ENCODE results near the gene CMTM2. TPM values are rescaled to one million over a fixed set of nuclear protein-coding genes. Genes with fewer than 3 reads are reported as not detected.

Gene CMTM2
- total RNA-seq, 1 experiment from 2014 or later, result not detected

DNA sequence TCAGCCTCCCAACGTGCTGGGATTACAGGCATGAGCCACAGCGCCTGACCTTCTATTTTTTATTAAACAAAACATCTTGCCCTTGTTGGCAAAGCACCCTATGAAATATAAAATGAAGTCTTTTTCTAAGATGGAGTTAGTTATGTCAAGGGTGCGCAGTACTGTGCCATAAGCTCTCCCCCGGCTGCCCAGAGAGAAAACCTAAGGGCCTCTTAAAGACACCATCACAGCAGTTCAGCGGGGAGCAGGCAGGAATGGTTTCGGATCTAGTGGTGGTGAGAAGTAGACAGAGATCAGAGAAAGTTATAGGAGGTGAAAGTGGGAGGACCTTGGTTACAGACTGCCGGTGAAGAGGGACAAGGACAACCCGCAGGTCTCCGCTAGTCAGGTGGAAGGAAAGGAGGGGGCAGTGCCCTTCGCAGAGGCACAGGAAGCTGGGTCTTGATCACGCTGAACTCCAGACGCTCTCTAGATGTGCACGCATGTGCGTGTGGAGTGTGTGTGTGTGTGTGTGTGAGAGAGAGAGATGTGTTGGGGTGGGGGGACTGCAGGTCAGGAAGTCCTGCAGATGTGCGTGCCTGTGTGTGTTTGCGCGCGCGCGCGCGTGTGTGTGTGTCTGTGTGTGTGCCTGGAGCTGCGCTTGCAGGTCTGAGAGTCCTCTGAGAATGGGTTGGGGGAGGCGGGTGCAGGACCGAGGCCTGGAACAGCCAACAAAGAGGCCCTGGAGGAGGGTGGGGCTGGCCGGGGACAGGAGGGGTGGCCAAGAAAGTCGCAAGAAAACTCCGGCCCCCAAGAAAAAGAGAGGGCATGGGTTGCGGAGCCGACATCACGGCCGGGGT is 24.5 kb downstream of the CMTM2 start:
- no peak for DNase-seq (ENCODE audit: low read depth, low spot score)
- no peaks in the 10 kb centered on the region; the same call in 1 of the 2 replicates for H3K36me3 ChIP-seq (ENCODE audit: control insufficient read depth, insufficient read depth, low read length)
- BruUV-seq (replicated peaks), result no TSS peak
- CTCF ChIA-PET, result interaction anchor here (0.6 kb wide), 1 partner anchor 13 kb away, joined by 3 read pairs; no protein-coding TSS in a partner anchor
- peaks cover 19% of the 10 kb centered on the region for H3K4me1 ChIP-seq (ENCODE audit: control insufficient read depth, insufficient read depth, low read length)
- peak overlapping the region; percentile 60 to 69 for H3K4me3 ChIP-seq (ENCODE audit: low read depth in 2 of 2, low read length in 2 of 2)
- ATAC-seq, result peak; percentile 69
- no peak for TF ChIP-seq POLR2AphosphoS5 (IDR thresholded peaks at IDR 0.05; ENCODE audit: low read depth, low read length)
- 0 out of 2 replicates have a peak, but pooled peaks have one; percentile 22 for TF ChIP-seq SIN3A (IDR thresholded peaks at IDR 0.05; ENCODE audit: borderline replicate concordance, insufficient read depth, low read depth, low read length)
- in situ Hi-C loops (cut with HindIII; ENCODE audit: low pct_unique_long_range_greater_than_20kb, low sequenced_read_pairs) (no loop called here), intact Hi-C loops (cut with micrococcal nuclease; ENCODE audit: unreplicated experiment) (loop anchor here (10.0 kb wide), 1 partner anchor 199 kb away; no protein-coding TSS in a partner anchor)
- no peaks in the 10 kb centered on the region for H3K9me3 ChIP-seq (ENCODE audit: control insufficient read depth, insufficient read depth, low read depth, low read length)
- H3K27me3 ChIP-seq (ENCODE audit: control insufficient read depth, insufficient read depth, low read length), result no peaks in the 10 kb centered on the region
- H3K27ac ChIP-seq (ENCODE audit: low read length), result peak overlapping the region; percentile 69
- POLR2A ChIA-PET, result interaction anchor here (0.6 kb wide), 1 partner anchor 99 kb away, joined by 7 read pairs; no protein-coding TSS in a partner anchor

DNA sequence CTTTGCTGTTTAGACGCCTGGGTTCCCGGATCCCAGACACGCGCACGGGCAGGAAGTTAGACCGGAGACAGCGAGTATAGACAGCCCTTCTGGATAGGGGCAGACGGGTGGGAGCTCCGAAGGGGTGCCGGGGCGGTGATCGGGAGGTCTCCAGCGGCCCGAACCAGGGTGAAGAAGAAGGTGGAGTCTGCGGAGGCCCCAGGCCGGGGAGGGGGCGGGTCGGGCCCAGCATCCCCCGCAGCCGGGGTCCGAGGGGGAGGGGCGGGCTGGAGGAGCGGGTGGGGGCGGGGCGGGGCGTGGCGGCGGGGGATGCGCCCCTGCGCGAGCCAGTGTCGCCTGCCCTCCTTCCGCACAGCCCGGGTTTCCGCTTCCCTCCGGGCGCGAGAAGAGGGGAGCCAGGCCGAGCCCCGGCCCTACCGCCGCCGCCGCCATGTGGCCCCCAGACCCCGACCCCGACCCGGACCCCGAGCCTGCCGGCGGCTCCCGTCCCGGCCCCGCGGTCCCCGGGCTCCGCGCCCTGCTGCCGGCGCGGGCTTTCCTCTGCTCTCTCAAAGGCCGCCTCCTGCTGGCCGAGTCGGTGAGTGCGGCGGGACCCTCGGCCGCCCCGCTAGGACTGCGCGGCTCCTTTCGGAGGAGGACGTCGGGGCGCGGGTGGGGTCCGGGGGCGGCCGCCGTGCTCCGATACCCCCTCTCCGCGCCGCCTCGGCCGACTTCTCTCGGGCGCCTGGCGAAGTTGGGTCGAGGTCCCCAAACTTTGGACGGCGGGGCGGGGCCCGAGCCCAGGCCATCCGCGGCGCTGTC is 25.3 kb downstream of the CMTM2 start, which contains the start of gene CMTM3:
CMTM3 (plus strand) TSS at position 329 of the 801 bp plus-strand sequence; CDS start at position 431, 102 bp downstream.
- ChIA-PET POLR2A (no interaction called here), CTCF (interaction anchor here (0.6 kb wide), 1 partner anchor 14 kb away, joined by 3 read pairs; no protein-coding TSS in a partner anchor)
- intact Hi-C loops (cut with micrococcal nuclease; ENCODE audit: unreplicated experiment), result loop anchor here (10.0 kb wide), 1 partner anchor 200 kb away; no protein-coding TSS in a partner anchor
- DNase-seq (ENCODE audit: low read depth, low spot score) (no peak), ATAC-seq (peak; percentile 75)
- in situ Hi-C loops (cut with HindIII; ENCODE audit: low pct_unique_long_range_greater_than_20kb, low sequenced_read_pairs), result no loop called here
- Histone ChIP-seq H3K36me3 (ENCODE audit: control insufficient read depth, insufficient read depth, low read length) (no peaks in the 10 kb centered on the region; the same call in 1 of the 2 replicates), H3K27me3 (ENCODE audit: control insufficient read depth, insufficient read depth, low read length) (no peaks in the 10 kb centered on the region), H3K4me1 (ENCODE audit: control insufficient read depth, insufficient read depth, low read length) (peaks cover 21% of the 10 kb centered on the region), H3K9me3 (ENCODE audit: control insufficient read depth, insufficient read depth, low read depth, low read length) (no peaks in the 10 kb centered on the region), H3K4me3 (ENCODE audit: low read depth in 2 of 2, low read length in 2 of 2) (peak within 1 kb of the TSS; percentile 60 to 69), H3K27ac (ENCODE audit: low read length) (peak within 1 kb of the TSS; percentile 69)
- no TSS peak for BruUV-seq (replicated peaks)
- TF ChIP-seq SIN3A (IDR thresholded peaks at IDR 0.05; ENCODE audit: borderline replicate concordance, insufficient read depth, low read depth, low read length), result 0 out of 2 replicates have a peak, but pooled peaks have one; percentile 33
- TF ChIP-seq, protein P1, sequence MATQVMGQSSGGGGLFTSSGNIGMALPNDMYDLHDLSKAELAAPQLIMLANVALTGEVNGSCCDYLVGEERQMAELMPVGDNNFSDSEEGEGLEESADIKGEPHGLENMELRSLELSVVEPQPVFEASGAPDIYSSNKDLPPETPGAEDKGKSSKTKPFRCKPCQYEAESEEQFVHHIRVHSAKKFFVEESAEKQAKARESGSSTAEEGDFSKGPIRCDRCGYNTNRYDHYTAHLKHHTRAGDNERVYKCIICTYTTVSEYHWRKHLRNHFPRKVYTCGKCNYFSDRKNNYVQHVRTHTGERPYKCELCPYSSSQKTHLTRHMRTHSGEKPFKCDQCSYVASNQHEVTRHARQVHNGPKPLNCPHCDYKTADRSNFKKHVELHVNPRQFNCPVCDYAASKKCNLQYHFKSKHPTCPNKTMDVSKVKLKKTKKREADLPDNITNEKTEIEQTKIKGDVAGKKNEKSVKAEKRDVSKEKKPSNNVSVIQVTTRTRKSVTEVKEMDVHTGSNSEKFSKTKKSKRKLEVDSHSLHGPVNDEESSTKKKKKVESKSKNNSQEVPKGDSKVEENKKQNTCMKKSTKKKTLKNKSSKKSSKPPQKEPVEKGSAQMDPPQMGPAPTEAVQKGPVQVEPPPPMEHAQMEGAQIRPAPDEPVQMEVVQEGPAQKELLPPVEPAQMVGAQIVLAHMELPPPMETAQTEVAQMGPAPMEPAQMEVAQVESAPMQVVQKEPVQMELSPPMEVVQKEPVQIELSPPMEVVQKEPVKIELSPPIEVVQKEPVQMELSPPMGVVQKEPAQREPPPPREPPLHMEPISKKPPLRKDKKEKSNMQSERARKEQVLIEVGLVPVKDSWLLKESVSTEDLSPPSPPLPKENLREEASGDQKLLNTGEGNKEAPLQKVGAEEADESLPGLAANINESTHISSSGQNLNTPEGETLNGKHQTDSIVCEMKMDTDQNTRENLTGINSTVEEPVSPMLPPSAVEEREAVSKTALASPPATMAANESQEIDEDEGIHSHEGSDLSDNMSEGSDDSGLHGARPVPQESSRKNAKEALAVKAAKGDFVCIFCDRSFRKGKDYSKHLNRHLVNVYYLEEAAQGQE (IDR thresholded peaks at IDR 0.05; ENCODE audit: insufficient read depth in 1 of 2, low read depth in 2 of 2, low read length in 1 of 2), result no peak
- TF ChIP-seq, protein P2, sequence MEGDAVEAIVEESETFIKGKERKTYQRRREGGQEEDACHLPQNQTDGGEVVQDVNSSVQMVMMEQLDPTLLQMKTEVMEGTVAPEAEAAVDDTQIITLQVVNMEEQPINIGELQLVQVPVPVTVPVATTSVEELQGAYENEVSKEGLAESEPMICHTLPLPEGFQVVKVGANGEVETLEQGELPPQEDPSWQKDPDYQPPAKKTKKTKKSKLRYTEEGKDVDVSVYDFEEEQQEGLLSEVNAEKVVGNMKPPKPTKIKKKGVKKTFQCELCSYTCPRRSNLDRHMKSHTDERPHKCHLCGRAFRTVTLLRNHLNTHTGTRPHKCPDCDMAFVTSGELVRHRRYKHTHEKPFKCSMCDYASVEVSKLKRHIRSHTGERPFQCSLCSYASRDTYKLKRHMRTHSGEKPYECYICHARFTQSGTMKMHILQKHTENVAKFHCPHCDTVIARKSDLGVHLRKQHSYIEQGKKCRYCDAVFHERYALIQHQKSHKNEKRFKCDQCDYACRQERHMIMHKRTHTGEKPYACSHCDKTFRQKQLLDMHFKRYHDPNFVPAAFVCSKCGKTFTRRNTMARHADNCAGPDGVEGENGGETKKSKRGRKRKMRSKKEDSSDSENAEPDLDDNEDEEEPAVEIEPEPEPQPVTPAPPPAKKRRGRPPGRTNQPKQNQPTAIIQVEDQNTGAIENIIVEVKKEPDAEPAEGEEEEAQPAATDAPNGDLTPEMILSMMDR (IDR thresholded peaks at IDR 0.05), result peak; percentile 85
- no peak for TF ChIP-seq TCF7L2 (IDR thresholded peaks at IDR 0.05; ENCODE audit: low read depth, low read length)
- TF ChIP-seq POLR2AphosphoS5 (IDR thresholded peaks at IDR 0.05; ENCODE audit: low read depth, low read length), result peak; percentile 62

All from Panc1 (cell line).